Glutamatergic neuron (in vitro differentiated cells): ENCODE data around the gene HIVEP2. TPM values are rescaled to one million over a fixed set of nuclear protein-coding genes. Genes with fewer than 3 reads are reported as not detected.

ENCODE experiments used
- DNase-seq: peaks from one replicate; pipeline ENCODE4 v3.0.0; 2022
- H3K27ac Mint-ChIP-seq: one replicate; pipeline ENCODE4 v1.8.0; 2020; ENCODE audit warnings: mild to moderate bottlenecking, mixed read lengths, inconsistent platforms; ENCODE audit not compliant: unreplicated experiment
- H3K27me3 Mint-ChIP-seq: one replicate; pipeline ENCODE4 v1.8.0; 2020; ENCODE audit warnings: mild to moderate bottlenecking, moderate library complexity, mixed read lengths, inconsistent platforms; ENCODE audit not compliant: unreplicated experiment
- H3K36me3 Mint-ChIP-seq: one replicate; pipeline ENCODE4 v1.8.0; 2020; ENCODE audit warnings: mild to moderate bottlenecking, mixed read lengths, inconsistent platforms; ENCODE audit not compliant: unreplicated experiment
- H3K4me1 Mint-ChIP-seq: one replicate; pipeline ENCODE4 v1.8.0; 2020; ENCODE audit warnings: mild to moderate bottlenecking, low read depth, mixed read lengths, inconsistent platforms; ENCODE audit not compliant: unreplicated experiment
- H3K4me3 Mint-ChIP-seq: one replicate; pipeline ENCODE4 v1.8.0; 2020; ENCODE audit warnings: mild to moderate bottlenecking, mixed read lengths, inconsistent platforms; ENCODE audit not compliant: unreplicated experiment
- H3K9me3 Mint-ChIP-seq: one replicate; pipeline ENCODE4 v1.8.0; 2020; ENCODE audit warnings: mild to moderate bottlenecking, moderate library complexity, mixed read lengths, inconsistent platforms; ENCODE audit not compliant: unreplicated experiment
- total RNA-seq: library from RNA; stranded (reverse); fragmentation: NEBNext Ultra II Directional; extraction: Animal tissue kit (Norgen Biotek cat#: 25700); gene quantifications from one replicate; pipeline ENCODE4 v1.2.1, GENCODE V29; 2021; ENCODE audit not compliant: unreplicated experiment
- TF ChIP-seq, protein P1 (sequence below): fragments of 200-600 bp; sonication (generic); IDR thresholded peaks from one replicate; pipeline ENCODE4 v1.5.0; 2021; ENCODE audit not compliant: partially characterized antibody, unreplicated experiment

Gene HIVEP2
- total RNA-seq, 1 donor from 2014 or later, result 2.6 TPM

DNA sequence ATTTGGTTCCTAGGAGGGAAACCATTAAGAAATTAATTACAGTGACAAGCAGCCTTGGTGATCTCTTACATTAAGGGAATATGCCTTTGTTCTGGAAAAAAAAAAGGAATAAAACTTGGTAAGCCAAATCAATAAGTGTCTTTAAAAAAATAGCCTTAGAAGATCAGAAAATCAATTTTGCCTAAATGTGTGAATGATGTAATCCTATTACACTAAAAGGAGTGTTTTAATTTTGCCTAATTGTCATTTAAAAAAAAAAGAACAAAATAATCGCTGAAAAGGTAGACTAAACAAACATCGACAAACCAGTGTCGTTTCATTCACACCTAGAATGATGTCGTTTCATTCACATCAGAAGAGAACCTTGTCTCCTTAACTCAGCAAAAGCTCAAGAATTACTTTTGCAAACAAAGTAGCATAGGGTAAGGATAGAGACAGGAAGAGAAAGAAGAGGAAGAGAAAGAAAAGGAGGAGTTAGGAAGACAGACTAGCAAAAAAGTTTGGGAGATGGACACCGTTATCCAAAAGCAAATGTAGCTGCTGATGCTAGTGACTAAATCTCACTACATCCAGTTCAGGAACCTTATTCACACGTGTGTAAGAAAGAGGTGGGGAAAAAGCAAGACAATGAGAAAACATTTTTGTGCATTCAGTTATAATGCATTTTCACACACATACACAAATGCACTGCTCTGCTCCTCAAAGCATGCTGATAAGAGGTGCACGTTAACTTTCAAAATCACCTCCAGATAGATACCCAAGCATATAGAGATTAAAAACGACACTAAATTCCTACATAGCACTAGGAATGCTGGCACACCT lies 60.6 kb downstream of the HIVEP2 start:
- no peaks in the 10 kb centered on the region for H3K36me3 Mint-ChIP-seq
- peak overlapping the region; percentile 12 for H3K4me3 Mint-ChIP-seq
- H3K27ac Mint-ChIP-seq, result no peak overlapping the region
- H3K9me3 Mint-ChIP-seq, result no peaks in the 10 kb centered on the region
- peaks cover 8% of the 10 kb centered on the region for H3K4me1 Mint-ChIP-seq
- H3K27me3 Mint-ChIP-seq, result peaks cover 1% of the 10 kb centered on the region
- TF ChIP-seq, protein P1, sequence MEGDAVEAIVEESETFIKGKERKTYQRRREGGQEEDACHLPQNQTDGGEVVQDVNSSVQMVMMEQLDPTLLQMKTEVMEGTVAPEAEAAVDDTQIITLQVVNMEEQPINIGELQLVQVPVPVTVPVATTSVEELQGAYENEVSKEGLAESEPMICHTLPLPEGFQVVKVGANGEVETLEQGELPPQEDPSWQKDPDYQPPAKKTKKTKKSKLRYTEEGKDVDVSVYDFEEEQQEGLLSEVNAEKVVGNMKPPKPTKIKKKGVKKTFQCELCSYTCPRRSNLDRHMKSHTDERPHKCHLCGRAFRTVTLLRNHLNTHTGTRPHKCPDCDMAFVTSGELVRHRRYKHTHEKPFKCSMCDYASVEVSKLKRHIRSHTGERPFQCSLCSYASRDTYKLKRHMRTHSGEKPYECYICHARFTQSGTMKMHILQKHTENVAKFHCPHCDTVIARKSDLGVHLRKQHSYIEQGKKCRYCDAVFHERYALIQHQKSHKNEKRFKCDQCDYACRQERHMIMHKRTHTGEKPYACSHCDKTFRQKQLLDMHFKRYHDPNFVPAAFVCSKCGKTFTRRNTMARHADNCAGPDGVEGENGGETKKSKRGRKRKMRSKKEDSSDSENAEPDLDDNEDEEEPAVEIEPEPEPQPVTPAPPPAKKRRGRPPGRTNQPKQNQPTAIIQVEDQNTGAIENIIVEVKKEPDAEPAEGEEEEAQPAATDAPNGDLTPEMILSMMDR, result no peak
- DNase-seq, result no peak

DNA sequence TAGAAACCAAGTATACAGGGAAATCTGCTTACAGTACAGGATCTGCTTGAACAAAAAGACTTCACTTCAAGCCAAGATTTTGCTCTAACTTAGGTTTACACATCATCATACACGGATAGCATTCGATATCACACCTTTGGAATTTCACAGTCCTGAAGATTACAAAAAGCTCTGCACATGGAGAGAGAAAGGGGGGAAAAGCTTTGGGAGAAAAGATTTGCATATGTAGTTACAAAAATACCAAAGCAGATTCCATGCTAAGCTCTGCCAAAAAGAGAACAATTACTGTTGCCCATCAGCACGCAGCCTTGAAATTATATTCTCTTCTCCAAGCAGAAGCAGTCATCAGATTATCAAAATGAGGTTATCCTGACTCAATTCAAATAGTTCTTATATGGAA lies 62.0 kb downstream of the HIVEP2 start:
- no peaks in the 10 kb centered on the region for H3K9me3 Mint-ChIP-seq
- H3K4me3 Mint-ChIP-seq, result no peak overlapping the region
- H3K4me1 Mint-ChIP-seq, result peaks cover 8% of the 10 kb centered on the region
- DNase-seq, result no peak
- peaks cover 1% of the 10 kb centered on the region for H3K27me3 Mint-ChIP-seq
- TF ChIP-seq, protein P1, result no peak
- no peak overlapping the region for H3K27ac Mint-ChIP-seq
- H3K36me3 Mint-ChIP-seq, result no peaks in the 10 kb centered on the region

GRCh38 chr6:142881761-142882160 lies 63.2 kb downstream of the HIVEP2 start:
- no peak overlapping the region for H3K4me3 Mint-ChIP-seq
- peaks cover 1% of the 10 kb centered on the region for H3K27me3 Mint-ChIP-seq
- no peaks in the 10 kb centered on the region for H3K9me3 Mint-ChIP-seq
- H3K4me1 Mint-ChIP-seq, result peaks cover 8% of the 10 kb centered on the region
- DNase-seq, result no peak
- no peaks in the 10 kb centered on the region for H3K36me3 Mint-ChIP-seq
- H3K27ac Mint-ChIP-seq, result no peak overlapping the region
- TF ChIP-seq, protein P1, result no peak

- TF ChIP-seq, protein P1, result no peak
- no peaks in the 10 kb centered on the region for H3K36me3 Mint-ChIP-seq
- peaks cover 8% of the 10 kb centered on the region for H3K4me1 Mint-ChIP-seq
- DNase-seq, result no peak
- H3K4me3 Mint-ChIP-seq, result no peak overlapping the region
- H3K27ac Mint-ChIP-seq, result no peak overlapping the region
- no peaks in the 10 kb centered on the region for H3K9me3 Mint-ChIP-seq
- peaks cover 1% of the 10 kb centered on the region for H3K27me3 Mint-ChIP-seq
Measured at GRCh38 chr6:142881290-142881689, 63.7 kb downstream of the HIVEP2 start.

- Mint-ChIP-seq H3K9me3 (no peaks in the 10 kb centered on the region), H3K4me3 (no peak overlapping the region), H3K27me3 (peaks cover 1% of the 10 kb centered on the region), H3K27ac (no peak overlapping the region), H3K4me1 (peaks cover 8% of the 10 kb centered on the region), H3K36me3 (no peaks in the 10 kb centered on the region)
- TF ChIP-seq, protein P1, result no peak
- no peak for DNase-seq
Measured at GRCh38 chr6:142880201-142880600, 64.8 kb downstream of the HIVEP2 start.
